HG03095 (cell line): Measurements from ENCODE around the gene SLC7A1.

Experiments used
- ATAC-seq: cut with Tn5 transposase; IDR thresholded peaks from one replicate; pipeline ENCODE4 v1.9.1; 2021; ENCODE audit warnings: moderate library complexity; ENCODE audit not compliant: unreplicated experiment

The SLC7A1 gene

GRCh38 chr13:29583073-29583785 is 12.3 kb downstream of the SLC7A1 start:
- no peak for ATAC-seq

GRCh38 chr13:29582171-29582570 is 13.3 kb downstream of the SLC7A1 start:
- ATAC-seq, result no peak

DNA sequence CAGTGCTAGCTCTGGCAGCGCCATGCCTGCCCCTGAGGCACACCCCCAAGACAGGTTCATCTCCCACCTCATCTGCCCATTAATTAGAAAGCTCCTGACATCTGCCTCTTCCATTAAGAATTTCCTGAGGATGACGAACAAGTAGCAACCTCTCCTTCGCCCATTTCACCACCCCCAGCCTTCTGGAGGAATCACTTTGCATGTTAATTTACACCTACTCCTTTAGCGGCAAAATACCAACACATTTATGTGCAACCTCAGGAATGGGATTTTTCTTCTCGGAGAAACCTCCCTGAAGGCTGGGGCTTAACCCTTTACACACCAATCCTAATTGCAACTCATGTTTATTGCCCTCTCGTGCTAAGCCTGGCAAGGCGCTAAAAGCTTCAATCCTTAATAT is 13.8 kb downstream of the SLC7A1 start:
- no peak for ATAC-seq

GRCh38 chr13:29579094-29579493 is 16.4 kb downstream of the SLC7A1 start:
- ATAC-seq, result no peak

- ATAC-seq, result no peak
Observed at GRCh38 chr13:29578300-29579085, 17.0 kb downstream of the SLC7A1 start.

- ATAC-seq, result no peak
Observed at GRCh38 chr13:29577136-29578051, 18.1 kb downstream of the SLC7A1 start.

- ATAC-seq, result no peak
Observed at GRCh38 chr13:29576581-29576980, 18.9 kb downstream of the SLC7A1 start.

DNA sequence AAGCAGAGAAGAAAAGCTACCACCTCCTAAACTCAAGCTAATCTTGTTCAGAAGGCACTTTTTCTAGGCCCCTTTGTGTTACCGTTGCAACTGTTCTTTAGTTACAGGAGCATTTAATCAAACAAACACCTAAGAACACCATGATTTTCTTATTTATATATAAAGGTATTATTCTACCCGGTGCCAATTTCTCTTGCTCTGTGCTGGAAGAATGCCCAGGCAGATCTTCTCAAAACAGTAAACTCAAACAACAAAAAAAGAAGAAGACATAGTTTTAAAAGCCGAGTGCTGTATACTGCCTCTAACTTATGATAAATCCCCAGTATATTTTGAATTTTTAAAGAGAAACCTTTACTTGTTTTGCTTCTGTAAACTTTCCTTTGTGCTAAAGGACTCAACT is 20.4 kb downstream of the SLC7A1 start:
- no peak for ATAC-seq

DNA sequence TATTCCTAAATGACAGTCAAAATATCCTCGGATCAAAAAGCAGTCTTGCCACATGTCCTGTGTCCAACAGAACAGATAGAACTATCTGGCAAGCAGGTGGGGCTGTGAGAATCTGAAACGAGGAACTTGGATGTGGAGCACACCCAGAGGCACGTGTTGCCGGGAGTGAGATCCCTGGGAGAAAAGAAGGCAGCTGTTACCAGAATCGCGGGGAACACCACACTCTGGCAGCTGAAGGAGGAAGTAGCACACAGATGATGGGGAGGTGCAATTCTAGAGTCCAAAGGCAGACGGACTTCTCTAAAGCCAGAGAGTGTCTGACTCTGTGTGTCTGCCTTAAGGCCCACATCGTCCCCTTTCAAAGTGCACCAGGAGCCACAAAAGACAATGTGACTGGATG is 22.3 kb downstream of the SLC7A1 start:
- no peak for ATAC-seq

DNA sequence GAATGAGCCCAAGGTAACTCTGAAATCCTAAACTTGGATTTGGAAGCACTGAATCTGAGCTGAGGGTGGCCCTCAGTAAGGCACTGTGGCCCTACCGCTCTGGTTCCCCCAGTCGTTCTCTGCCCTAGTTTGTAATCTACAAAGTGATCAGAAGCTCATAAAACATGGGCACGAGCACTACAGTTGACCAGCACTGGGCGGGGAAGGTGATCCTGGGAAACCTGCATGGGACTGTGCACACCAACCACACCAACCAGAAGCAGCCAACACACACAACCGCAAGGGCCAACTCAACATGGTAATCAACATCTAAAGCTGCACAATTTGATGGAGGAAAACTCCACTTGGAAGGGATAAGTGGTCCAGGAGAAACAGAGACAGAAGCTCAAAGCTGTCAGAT is 22.9 kb downstream of the SLC7A1 start:
- ATAC-seq, result no peak

DNA sequence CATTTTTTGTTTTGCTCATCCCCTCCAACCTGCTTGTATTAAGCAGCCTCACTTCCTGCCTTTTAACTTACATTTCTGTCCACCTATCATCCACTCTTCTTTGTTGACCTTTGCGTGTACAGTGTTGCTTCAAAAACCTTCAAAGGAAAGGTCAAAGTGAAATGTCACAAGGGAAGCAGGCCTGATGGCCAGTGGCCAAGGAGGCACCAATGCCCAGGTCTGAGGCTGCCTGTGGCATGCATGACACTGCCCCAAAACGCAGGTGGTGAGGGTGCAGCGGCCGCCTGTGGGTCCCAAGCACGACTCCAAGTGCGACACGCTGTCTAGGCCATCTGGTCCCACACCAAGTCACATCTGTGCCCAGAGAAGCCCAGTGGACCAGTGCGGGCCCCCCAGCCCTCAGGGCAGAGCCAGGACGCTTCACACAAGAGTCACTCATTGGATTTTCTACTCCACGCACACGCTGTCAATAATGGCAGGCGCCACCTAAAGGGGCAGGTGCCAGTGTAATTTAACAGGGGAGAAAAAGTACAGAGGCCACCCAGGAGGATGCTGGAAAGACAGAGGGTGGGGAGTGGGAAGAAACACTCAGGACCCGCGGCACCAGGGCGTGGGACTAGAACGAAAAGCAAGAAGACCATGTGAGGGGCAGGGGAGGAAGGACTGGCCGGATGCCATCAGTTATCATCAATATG is 23.5 kb downstream of the SLC7A1 start:
- no peak for ATAC-seq

- no peak for ATAC-seq
Observed at GRCh38 chr13:29570051-29570654, 25.3 kb downstream of the SLC7A1 start.

- no peak for ATAC-seq
Observed at GRCh38 chr13:29569253-29570050, 26.0 kb downstream of the SLC7A1 start.

GRCh38 chr13:29568731-29569130 is 26.8 kb downstream of the SLC7A1 start:
- ATAC-seq, result no peak

DNA sequence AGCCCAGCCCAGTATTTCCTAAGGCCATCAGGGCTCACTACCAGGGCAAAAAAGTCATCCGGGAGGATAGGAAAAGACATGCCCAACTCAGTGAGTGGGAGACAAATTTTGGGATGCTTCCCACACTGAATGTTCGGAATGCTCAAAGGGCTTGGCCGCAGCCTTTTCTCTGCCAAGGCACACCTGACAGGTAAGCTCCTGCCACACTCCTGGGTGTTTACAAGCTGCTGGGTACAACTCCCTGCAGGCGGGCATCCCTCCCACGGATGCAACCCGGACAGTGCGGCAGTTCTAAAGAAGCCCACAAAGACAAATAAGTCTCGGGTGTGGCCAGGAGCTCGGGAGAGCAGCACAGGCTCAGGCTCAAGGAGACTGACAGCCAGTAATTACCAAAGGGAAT is 28.1 kb downstream of the SLC7A1 start:
- no peak for ATAC-seq

GRCh38 chr13:29566206-29566605 is 29.3 kb downstream of the SLC7A1 start:
- no peak for ATAC-seq

DNA sequence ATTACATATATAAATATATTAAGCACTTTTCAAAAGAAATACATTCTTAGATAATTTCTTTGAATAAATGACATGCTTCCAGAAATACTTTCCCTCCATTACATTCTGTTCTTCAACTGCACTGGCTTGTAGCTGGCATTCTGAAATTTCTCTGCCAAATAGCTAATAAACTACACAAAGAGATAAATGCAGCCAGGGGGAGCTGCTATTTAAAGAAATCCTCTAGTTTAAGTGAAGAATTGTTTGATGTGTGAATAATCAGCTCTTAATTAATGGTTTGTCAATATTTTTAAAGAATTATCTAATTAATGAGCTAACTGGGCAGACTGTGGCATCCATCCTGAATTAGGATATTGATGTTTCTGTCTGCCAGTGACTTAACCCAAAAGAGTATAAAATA is 30.7 kb downstream of the SLC7A1 start:
- no peak for ATAC-seq

- ATAC-seq, result no peak
Observed at GRCh38 chr13:29564373-29564772, 31.1 kb downstream of the SLC7A1 start.

GRCh38 chr13:29563941-29564340 is 31.5 kb downstream of the SLC7A1 start:
- no peak for ATAC-seq
